PC-3 (cell line): Measurements from ENCODE around the gene COL8A1.

Source experiments
- CTCF ChIP-seq: fragments of 300-600 bp; sonication (generic); conservative IDR thresholded peaks from 2 replicates; pipeline ENCODE4 v1.5.1; 2017; ENCODE audit warnings: antibody characterized with exemption, low read depth, mild to moderate bottlenecking, low read length
- EZH2 ChIP-seq: fragments of 300-600 bp; sonication (generic); IDR thresholded peaks from one replicate; pipeline ENCODE4 v1.6.1; 2017; ENCODE audit warnings: antibody characterized with exemption, mild to moderate bottlenecking, low read length; ENCODE audit not compliant: unreplicated experiment
- EZH2phosphoT487 ChIP-seq: fragments of 300-600 bp; sonication (generic); IDR thresholded peaks from 2 replicates; pipeline ENCODE4 v1.6.1; 2018; ENCODE audit warnings: mild to moderate bottlenecking, antibody characterized with exemption, low read length, borderline replicate concordance

- TF ChIP-seq CTCF (no peak), EZH2phosphoT487 (no peak), EZH2 (no peak)
These were observed 207.6 kb downstream of the COL8A1 start for GRCh38 chr3:99845999-99846398.
